Panc1 (cell line): ENCODE data around the gene RNASE7. TPM values are rescaled to one million over a fixed set of nuclear protein-coding genes. Genes with fewer than 3 reads are reported as not detected.

ENCODE experiments used
- ATAC-seq: fragments of 200-7000 bp; cut with Tn5 transposase; 2 replicates; pipeline ENCODE4 v1.9.1; 2020; ENCODE audit warnings: mild to moderate bottlenecking, moderate library complexity
- BruUV-seq: library from RNA; stranded (reverse); fragments of 400-500 nt; replicated peaks from 2 replicates; lab custom pipeline; 2021; lab: Mats Ljungman, UMichigan
- CTCF ChIA-PET: fragments of 300-600 bp; sonication (Branson Sonifier 250); formaldehyde crosslinking; loops from one replicate; lab custom pipeline; 2022; ENCODE audit warnings: antibody characterized with exemption; lab: Charles Lee
- POLR2A ChIA-PET: fragments of 300-600 bp; sonication (Branson Sonifier 250); formaldehyde crosslinking; loops from one replicate; lab custom pipeline; 2022; ENCODE audit warnings: antibody characterized with exemption; lab: Charles Lee
- DNase-seq: peaks from one replicate; pipeline ENCODE4 v3.0.0-alpha.2; 2010; ENCODE audit warnings: low read depth, low spot score
- H3K27ac ChIP-seq: 2 replicates; pipeline ENCODE4 v1.5.1; 2011; ENCODE audit warnings: mild to moderate bottlenecking, low read length, inconsistent platforms
- H3K27me3 ChIP-seq: fragments of 200-500 bp; sonication (Bioruptor generic); 2 replicates; pipeline ENCODE4 v1.6.0; 2014; ENCODE audit warnings: low read length, inconsistent platforms; ENCODE audit not compliant: control insufficient read depth, insufficient read depth
- H3K36me3 ChIP-seq: fragments of 200-500 bp; sonication (Bioruptor generic); 2 replicates; pipeline ENCODE4 v1.5.1; 2014; ENCODE audit warnings: inconsistent platforms, mild to moderate bottlenecking, low read length, moderate library complexity; ENCODE audit not compliant: control insufficient read depth, insufficient read depth
- H3K4me1 ChIP-seq: 2 replicates; pipeline ENCODE4 v1.5.1; 2011; ENCODE audit warnings: inconsistent platforms, mild to moderate bottlenecking, low read length, moderate library complexity; ENCODE audit not compliant: control insufficient read depth, insufficient read depth
- H3K4me3 ChIP-seq, 2 experiments: 2 replicates each; pipeline ENCODE4 v1.5.1; 2011 to 2012; ENCODE audit warnings: low read depth in 2 of 2, low read length in 2 of 2, mild to moderate bottlenecking in 2 of 2, inconsistent platforms in 1 of 2, moderate library complexity in 1 of 2
- H3K9me3 ChIP-seq: fragments of 200-500 bp; sonication (Bioruptor generic); 2 replicates; pipeline ENCODE4 v1.5.1; 2014; ENCODE audit warnings: low read depth, mild to moderate bottlenecking, inconsistent platforms, low read length, moderate library complexity; ENCODE audit not compliant: control insufficient read depth, insufficient read depth
- CTCF ChIP-seq: fragments of 450-650 bp; IDR thresholded peaks from 2 replicates; pipeline ENCODE4 v1.5.1; 2017; ENCODE audit warnings: mild to moderate bottlenecking
- POLR2AphosphoS5 ChIP-seq: IDR thresholded peaks from 2 replicates; pipeline ENCODE4 v1.6.1; 2012; ENCODE audit warnings: mild to moderate bottlenecking, low read depth, low read length, moderate library complexity
- REST ChIP-seq, 2 experiments: IDR thresholded peaks; 2 replicates each; pipeline ENCODE4 v1.6.1; 2011 to 2012; ENCODE audit warnings: low read depth in 2 of 2, control low read depth in 1 of 2, low read length in 1 of 2, mild to moderate bottlenecking in 1 of 2, moderate library complexity in 1 of 2; ENCODE audit not compliant: insufficient read depth in 1 of 2
- SIN3A ChIP-seq: IDR thresholded peaks from 2 replicates; pipeline ENCODE4 v1.6.1; 2012; ENCODE audit warnings: low read depth, mild to moderate bottlenecking, low read length, moderate library complexity, borderline replicate concordance; ENCODE audit not compliant: insufficient read depth
- TCF7L2 ChIP-seq: IDR thresholded peaks from 2 replicates; pipeline ENCODE4 v1.6.1; 2011; ENCODE audit warnings: mild to moderate bottlenecking, low read depth, low read length, inconsistent platforms
- in situ Hi-C: cut with HindIII; loops from 2 replicates; pipeline ENCODE4 v1.10.0; 2016; ENCODE audit warnings: low sequenced_read_pairs, low pct_unique_long_range_greater_than_20kb
- intact Hi-C: fragments of 100-400 bp; cut with micrococcal nuclease; formaldehyde crosslinking; loops from one replicate; pipeline ENCODE4 v1.10.0; 2022; ENCODE audit not compliant: unreplicated experiment
- total RNA-seq: library from RNA; stranded (reverse); gene quantifications from one replicate; pipeline ENCODE4 v1.2.1, GENCODE V29; 2021; ENCODE audit not compliant: unreplicated experiment

RNASE7 gene
- total RNA-seq, 1 experiment from 2014 or later = not detected

DNA sequence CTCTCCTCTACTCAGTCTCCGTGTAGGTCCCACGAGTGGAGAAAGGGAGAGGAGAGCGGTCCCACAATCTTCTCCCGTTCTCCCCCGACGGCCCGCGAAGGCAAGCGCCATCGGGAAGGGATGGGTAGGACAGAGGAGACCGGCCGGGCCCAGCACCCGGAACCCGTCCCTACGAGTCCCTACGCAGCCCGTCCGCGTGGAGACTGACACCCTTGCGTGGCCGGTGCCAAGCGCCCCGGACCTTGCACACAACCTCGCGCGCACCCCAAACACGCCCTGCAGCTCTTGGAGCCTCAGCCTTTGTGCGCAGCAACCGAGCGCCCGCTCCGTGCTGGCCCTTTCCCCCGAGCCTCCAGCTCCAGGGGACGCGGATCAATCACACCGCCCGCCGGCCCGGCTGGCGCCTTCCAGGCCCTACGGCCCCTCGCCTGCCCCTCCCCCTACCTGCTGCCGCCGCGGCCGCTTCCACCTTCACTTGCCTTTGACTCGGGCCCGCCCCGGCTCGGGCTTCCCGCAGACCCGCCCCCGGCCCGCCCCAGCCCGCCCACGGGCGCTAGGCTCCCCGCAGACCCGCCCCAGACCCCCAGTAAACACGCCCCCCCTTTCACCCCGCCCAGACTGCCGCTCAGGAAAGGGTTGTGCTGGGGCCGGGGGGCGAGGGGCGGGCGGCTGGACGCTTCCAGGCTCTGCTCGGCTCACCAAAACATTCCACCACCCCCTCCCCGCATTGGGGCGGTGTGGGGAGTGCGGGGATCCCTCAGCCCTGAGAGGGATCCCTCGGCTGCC, 17.4 kb upstream of the RNASE7 start, which contains the start of gene NDRG2:
Gene NDRG2, minus strand, starts transcription at position 477 of the 786 bp plus-strand sequence. CDS start 1,746 bp downstream, outside the sequence.
- H3K27ac ChIP-seq = no peak within 1 kb of the TSS
- no peaks in the 10 kb centered on the region; the same call in 1 of the 2 replicates for H3K4me1 ChIP-seq
- no TSS peak for BruUV-seq
- DNase-seq (no peak), ATAC-seq (peak; percentile 60)
- POLR2A ChIA-PET = no interaction called here
- intact Hi-C loops (no loop called here), in situ Hi-C loops (no loop called here)
- H3K9me3 ChIP-seq = no peaks in the 10 kb centered on the region
- TF ChIP-seq REST (IDR thresholded peaks at IDR 0.05; ENCODE audit: insufficient read depth in 1 of 2, low read depth in 2 of 2, low read length in 1 of 2) (no peak), CTCF (no peak), POLR2AphosphoS5 (no peak), SIN3A (no peak), TCF7L2 (no peak)
- H3K27me3 ChIP-seq = peaks cover 2% of the 10 kb centered on the region; the same call in 1 of the 2 replicates
- H3K36me3 ChIP-seq = no peaks in the 10 kb centered on the region
- CTCF ChIA-PET = no interaction called here
- H3K4me3 ChIP-seq = peak within 1 kb of the TSS; percentile 36 to 40

DNA sequence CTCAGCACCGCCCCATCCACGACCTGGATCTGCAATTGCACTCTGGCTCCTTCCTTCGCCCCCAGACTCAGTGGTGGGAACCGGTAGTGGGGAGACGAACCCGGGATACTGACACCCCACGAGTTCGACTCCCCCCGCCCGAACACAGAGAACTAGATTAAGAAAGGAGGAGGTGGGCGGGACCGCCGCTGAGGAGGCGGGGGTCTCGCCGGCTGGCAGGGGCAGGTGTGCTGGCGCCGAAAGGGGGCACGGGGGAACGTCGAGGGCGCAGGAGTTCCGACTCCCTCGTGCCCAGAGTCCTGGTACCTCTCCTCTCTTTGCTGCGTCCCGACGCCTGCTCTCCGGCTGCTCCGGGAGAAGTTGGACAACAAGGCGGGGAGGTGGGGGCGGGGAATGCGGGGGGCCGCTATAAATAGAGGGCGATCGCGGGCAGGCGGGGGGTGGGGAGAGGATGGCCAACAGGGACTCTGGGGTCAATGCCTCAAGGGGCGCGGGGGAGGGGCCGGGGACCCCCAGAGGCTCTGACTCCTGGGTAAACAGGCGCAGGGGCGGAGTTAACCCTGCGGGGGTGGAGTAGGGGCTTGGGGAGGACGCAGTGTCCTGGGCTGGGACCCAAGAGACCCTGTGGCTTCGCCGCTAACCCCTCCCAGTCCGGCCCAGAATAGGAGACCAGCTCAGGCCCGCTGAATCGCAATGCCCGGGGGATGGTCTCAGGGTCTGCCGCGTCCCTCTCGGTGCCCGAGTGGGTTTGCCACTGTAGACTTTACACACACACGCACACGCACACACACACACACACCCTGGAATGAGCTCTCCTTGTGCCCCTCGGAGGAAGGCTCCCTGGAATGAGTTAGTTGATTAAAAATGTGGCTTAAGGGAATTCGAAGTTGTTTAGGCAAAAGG, 16.5 kb upstream of the RNASE7 start:
- no TSS peak for BruUV-seq
- ATAC-seq (no peak), DNase-seq (no peak)
- Histone ChIP-seq H3K4me3 (peak overlapping the region; percentile 36 to 40), H3K27ac (no peak overlapping the region), H3K9me3 (no peaks in the 10 kb centered on the region), H3K27me3 (peaks cover 2% of the 10 kb centered on the region; the same call in 1 of the 2 replicates), H3K4me1 (no peaks in the 10 kb centered on the region; the same call in 1 of the 2 replicates), H3K36me3 (no peaks in the 10 kb centered on the region)
- no peak for TF ChIP-seq CTCF
- TF ChIP-seq TCF7L2 = no peak
- TF ChIP-seq POLR2AphosphoS5 = no peak
- TF ChIP-seq SIN3A = no peak
- TF ChIP-seq REST (IDR thresholded peaks at IDR 0.05; ENCODE audit: insufficient read depth in 1 of 2, low read depth in 2 of 2, low read length in 1 of 2) = no peak
- intact Hi-C loops (no loop called here), in situ Hi-C loops (no loop called here)
- POLR2A ChIA-PET = no interaction called here
- CTCF ChIA-PET = interaction anchor here (0.5 kb wide), 1 partner anchor 33 kb away, joined by 3 read pairs; no protein-coding TSS in a partner anchor
